Measurements from ENCODE around the gene SPIRE1.

SPIRE1 gene

GRCh38 chr18:12694032-12694431 lies 36.1 kb upstream of the SPIRE1 start:
- Histone ChIP-seq H3K27ac (ENCODE audit: low read depth, low read length, poor library complexity, severe bottlenecking) (no peak overlapping the region), H3K27me3 (ENCODE audit: insufficient read depth, low read length) (no peaks in the 10 kb centered on the region), H2AFZ (ENCODE audit: low read length) (no peak overlapping the region), H3K4me1 (ENCODE audit: insufficient read depth, low read length, severe bottlenecking) (no peaks in the 10 kb centered on the region), H3K4me3 (ENCODE audit: low read depth, low read length, poor library complexity, severe bottlenecking) (no peak overlapping the region), H3K9ac (ENCODE audit: low read length) (no peak overlapping the region), H3K4me2 (ENCODE audit: low read length) (no peak overlapping the region), H3F3A (ENCODE audit: insufficient read depth, low read length) (no peaks in the 10 kb centered on the region; the same call in 1 of the 2 replicates), H3K79me2 (ENCODE audit: insufficient read depth, low read length) (no peaks in the 10 kb centered on the region), H3K9me3 (ENCODE audit: low read length) (no peaks in the 10 kb centered on the region), H3K36me3 (ENCODE audit: insufficient read depth, low read length) (peaks cover 55% of the 10 kb centered on the region), H4K20me1 (ENCODE audit: insufficient read depth, low read length) (no peaks in the 10 kb centered on the region), H3K9me2 (ENCODE audit: low read depth, low read length) (no peaks in the 10 kb centered on the region)
- TF ChIP-seq CTCF (IDR thresholded peaks at IDR 0.05; ENCODE audit: low read length) (no peak), EZH2 (IDR thresholded peaks at IDR 0.05; ENCODE audit: borderline replicate concordance, low read length) (no peak)

GRCh38 chr18:12692206-12692605 lies 34.3 kb upstream of the SPIRE1 start:
- Histone ChIP-seq H3K27me3 (ENCODE audit: insufficient read depth, low read length) (no peaks in the 10 kb centered on the region), H3K36me3 (ENCODE audit: insufficient read depth, low read length) (peaks cover 40% of the 10 kb centered on the region), H3K4me3 (ENCODE audit: low read depth, low read length, poor library complexity, severe bottlenecking) (no peak overlapping the region), H3K9ac (ENCODE audit: low read length) (no peak overlapping the region), H3K9me2 (ENCODE audit: low read depth, low read length) (no peaks in the 10 kb centered on the region), H3F3A (ENCODE audit: insufficient read depth, low read length) (no peaks in the 10 kb centered on the region; the same call in 1 of the 2 replicates), H3K27ac (ENCODE audit: low read depth, low read length, poor library complexity, severe bottlenecking) (no peak overlapping the region), H3K79me2 (ENCODE audit: insufficient read depth, low read length) (no peaks in the 10 kb centered on the region), H2AFZ (ENCODE audit: low read length) (no peak overlapping the region), H3K9me3 (ENCODE audit: low read length) (no peaks in the 10 kb centered on the region), H3K4me1 (ENCODE audit: insufficient read depth, low read length, severe bottlenecking) (no peaks in the 10 kb centered on the region), H4K20me1 (ENCODE audit: insufficient read depth, low read length) (no peaks in the 10 kb centered on the region), H3K4me2 (ENCODE audit: low read length) (no peak overlapping the region)
- TF ChIP-seq CTCF (IDR thresholded peaks at IDR 0.05; ENCODE audit: low read length) (no peak), EZH2 (IDR thresholded peaks at IDR 0.05; ENCODE audit: borderline replicate concordance, low read length) (no peak)

GRCh38 chr18:12689256-12689850 lies 31.4 kb upstream of the SPIRE1 start:
- Histone ChIP-seq H3K27me3 (ENCODE audit: insufficient read depth, low read length) (no peaks in the 10 kb centered on the region), H3K36me3 (ENCODE audit: insufficient read depth, low read length) (peaks cover 25% of the 10 kb centered on the region; the same call in 1 of the 2 replicates), H3K9ac (ENCODE audit: low read length) (no peak overlapping the region), H3K4me2 (ENCODE audit: low read length) (no peak overlapping the region), H4K20me1 (ENCODE audit: insufficient read depth, low read length) (no peaks in the 10 kb centered on the region), H3K9me3 (ENCODE audit: low read length) (no peaks in the 10 kb centered on the region), H2AFZ (ENCODE audit: low read length) (no peak overlapping the region), H3F3A (ENCODE audit: insufficient read depth, low read length) (no peaks in the 10 kb centered on the region; the same call in 1 of the 2 replicates), H3K27ac (ENCODE audit: low read depth, low read length, poor library complexity, severe bottlenecking) (no peak overlapping the region), H3K9me2 (ENCODE audit: low read depth, low read length) (no peaks in the 10 kb centered on the region), H3K4me1 (ENCODE audit: insufficient read depth, low read length, severe bottlenecking) (no peaks in the 10 kb centered on the region), H3K4me3 (ENCODE audit: low read depth, low read length, poor library complexity, severe bottlenecking) (no peak overlapping the region), H3K79me2 (ENCODE audit: insufficient read depth, low read length) (no peaks in the 10 kb centered on the region)
- no peak for TF ChIP-seq CTCF (IDR thresholded peaks at IDR 0.05; ENCODE audit: low read length)
- TF ChIP-seq EZH2 (IDR thresholded peaks at IDR 0.05; ENCODE audit: borderline replicate concordance, low read length): no peak
